Ovary (tissue), 3 donors: ENCODE measurements around the gene ENTHD1.

Experiments
- CTCF ChIP-seq, 3 donors: fragments of 450-650 bp in 2 of 3; fragments of 200-600 bp in 1 of 3; IDR thresholded peaks; one replicate each; pipeline versions ENCODE4 v1.5.1 to v1.8.0; 2016 to 2022; ENCODE audit warnings: antibody characterized with exemption in 3 of 3, mild to moderate bottlenecking in 1 of 3
- EP300 ChIP-seq: sonication (generic); formaldehyde crosslinking; IDR thresholded peaks from one replicate; pipeline ENCODE4 v1.6.1; 2017; ENCODE audit warnings: antibody characterized with exemption
- POLR2A ChIP-seq: fragments of 450-650 bp; IDR thresholded peaks from one replicate; pipeline ENCODE4 v1.6.1; 2017; ENCODE audit warnings: antibody characterized with exemption, mild to moderate bottlenecking, moderate library complexity
- donor health status: DM: no; HTN: no; CAD: no.

- no peak for TF ChIP-seq CTCF (IDR thresholded peaks at IDR 0.05)
- TF ChIP-seq POLR2A = no peak
- TF ChIP-seq EP300 = no peak
Observed at GRCh38 chr22:39852799-39853198, 40.8 kb downstream of the ENTHD1 start.
